ENCODE results near the gene RSRC1.

GRCh38 chr3:158085931-158086330 is 24.0 kb upstream of the RSRC1 start:
- no peak for TF ChIP-seq CTCF (conservative IDR thresholded peaks at IDR 0.05 in 1 of 2, IDR thresholded peaks at IDR 0.05 in 1 of 2; ENCODE audit: low read depth in 1 of 2, low read length in 2 of 2)
- TF ChIP-seq EZH2 (IDR thresholded peaks at IDR 0.05; ENCODE audit: low read length, missing control alignments), result no peak
